GM23338 (cell line): Measurements from ENCODE around the gene SNX3. TPM values are rescaled to one million over a fixed set of nuclear protein-coding genes. Genes with fewer than 3 reads are reported as not detected.

ENCODE experiments used
- ATAC-seq: fragments of 200-7000 bp; cut with Tn5 transposase; 3 replicates; pipeline ENCODE4 v1.9.1; 2020
- DNase-seq: peaks from one replicate; pipeline ENCODE4 v3.0.0-alpha.2; 2015; ENCODE audit warnings: low spot score
- H2AFZ ChIP-seq: fragments of 200-600 bp; sonication (generic); 2 replicates; pipeline ENCODE4 v1.8.0; 2016; ENCODE audit warnings: antibody characterized with exemption, mild to moderate bottlenecking, moderate library complexity
- H3F3A ChIP-seq: fragments of 200-600 bp; sonication (generic); replicated peaks from 2 replicates; pipeline ENCODE4 v1.8.0; 2017; ENCODE audit warnings: antibody characterized with exemption, mixed run types, low read depth
- H3K27ac ChIP-seq: fragments of 200-600 bp; sonication (generic); 2 replicates; pipeline ENCODE4 v1.6.1; 2016; ENCODE audit warnings: low read depth
- H3K27me3 ChIP-seq: fragments of 200-600 bp; sonication (generic); 2 replicates; pipeline ENCODE4 v1.8.0; 2016; ENCODE audit warnings: mild to moderate bottlenecking, mixed run types, moderate library complexity; ENCODE audit not compliant: insufficient read depth
- H3K36me3 ChIP-seq: fragments of 200-600 bp; sonication (generic); 2 replicates; pipeline ENCODE4 v1.8.0; 2016; ENCODE audit warnings: mild to moderate bottlenecking; ENCODE audit not compliant: insufficient read depth
- H3K4me1 ChIP-seq: fragments of 200-600 bp; sonication (generic); 2 replicates; pipeline ENCODE4 v1.8.0; 2016; ENCODE audit warnings: mild to moderate bottlenecking, moderate library complexity; ENCODE audit not compliant: insufficient read depth
- H3K4me2 ChIP-seq: fragments of 200-600 bp; sonication (generic); 2 replicates; pipeline ENCODE4 v1.7.1; 2017; ENCODE audit warnings: mixed run types
- H3K4me3 ChIP-seq: fragments of 200-600 bp; sonication (generic); 2 replicates; pipeline ENCODE4 v1.6.1; 2016; ENCODE audit warnings: mixed run types
- H3K79me2 ChIP-seq: fragments of 200-600 bp; sonication (generic); replicated peaks from 2 replicates; pipeline ENCODE4 v1.8.0; 2017; ENCODE audit warnings: mild to moderate bottlenecking; ENCODE audit not compliant: insufficient read depth
- H3K9me2 ChIP-seq: fragments of 200-600 bp; sonication (generic); 2 replicates; pipeline ENCODE4 v1.8.0; 2017; ENCODE audit not compliant: insufficient read depth
- H4K20me1 ChIP-seq: fragments of 200-600 bp; sonication (generic); replicated peaks from 2 replicates; pipeline ENCODE4 v1.8.0; 2017; ENCODE audit warnings: mild to moderate bottlenecking; ENCODE audit not compliant: insufficient read depth
- H3K27ac Mint-ChIP-seq: 2 replicates; pipeline ENCODE4 v1.8.0; 2020; ENCODE audit warnings: inconsistent platforms, mild to moderate bottlenecking, moderate library complexity, mixed read lengths
- H3K27me3 Mint-ChIP-seq: 3 replicates; pipeline ENCODE4 v1.8.0; 2022; ENCODE audit warnings: low read depth, mild to moderate bottlenecking, moderate library complexity, mixed read lengths, inconsistent platforms; ENCODE audit not compliant: insufficient read depth, poor library complexity
- H3K36me3 Mint-ChIP-seq: 3 replicates; pipeline ENCODE4 v1.8.0; 2021; ENCODE audit warnings: low read depth, mild to moderate bottlenecking, inconsistent platforms, moderate library complexity, mixed read lengths
- H3K4me1 Mint-ChIP-seq: 3 replicates; pipeline ENCODE4 v1.8.0; 2020; ENCODE audit warnings: mild to moderate bottlenecking, inconsistent platforms, mixed read lengths
- H3K4me3 Mint-ChIP-seq: 3 replicates; pipeline ENCODE4 v1.8.0; 2021; ENCODE audit warnings: moderate library complexity, mild to moderate bottlenecking, inconsistent platforms, mixed read lengths
- H3K9me3 Mint-ChIP-seq: 3 replicates; pipeline ENCODE4 v1.8.0; 2020; ENCODE audit warnings: moderate library complexity, mild to moderate bottlenecking, inconsistent platforms, mixed read lengths
- CREB1 ChIP-seq: fragments of 250-450 bp; sonication (Bioruptor Pico); IDR thresholded peaks from 2 replicates; pipeline ENCODE4 v1.5.0; 2020; ENCODE audit warnings: low read depth, mild to moderate bottlenecking, moderate library complexity
- ETS1 ChIP-seq: IDR thresholded peaks from 2 replicates; pipeline ENCODE4 v1.6.1; 2016; ENCODE audit warnings: antibody characterized with exemption
- EZH2 ChIP-seq: fragments of 200-600 bp; sonication (generic); IDR thresholded peaks from one replicate; pipeline ENCODE4 v1.8.0; 2017; ENCODE audit warnings: antibody characterized with exemption, mild to moderate bottlenecking, low read depth; ENCODE audit not compliant: unreplicated experiment
- JUNB ChIP-seq: IDR thresholded peaks from one replicate; pipeline ENCODE4 v1.6.1; 2016; ENCODE audit warnings: antibody characterized with exemption; ENCODE audit not compliant: unreplicated experiment
- NANOG ChIP-seq: IDR thresholded peaks from 2 replicates; pipeline ENCODE4 v1.6.1; 2016; ENCODE audit warnings: antibody characterized with exemption, borderline replicate concordance
- POLR2AphosphoS5 ChIP-seq: IDR thresholded peaks from 2 replicates; pipeline ENCODE4 v1.6.1; 2016; ENCODE audit warnings: antibody characterized with exemption, low read depth
- STAT1 ChIP-seq: IDR thresholded peaks from one replicate; pipeline ENCODE4 v1.6.1; 2016; ENCODE audit warnings: antibody characterized with exemption; ENCODE audit not compliant: unreplicated experiment
- ZNF114 ChIP-seq: fragments of 250-450 bp; sonication (Bioruptor Pico); IDR thresholded peaks from 2 replicates; pipeline ENCODE4 v1.5.0; 2020; ENCODE audit warnings: mild to moderate bottlenecking, moderate library complexity
- ZNF331 ChIP-seq: fragments of 250-450 bp; sonication (Bioruptor Pico); IDR thresholded peaks from 2 replicates; pipeline ENCODE4 v1.5.0; 2020; ENCODE audit warnings: low read depth, mild to moderate bottlenecking, moderate library complexity
- ZNF462 ChIP-seq: fragments of 250-450 bp; sonication (Bioruptor Pico); IDR thresholded peaks from 2 replicates; pipeline ENCODE4 v1.5.0; 2020; ENCODE audit warnings: mild to moderate bottlenecking, moderate library complexity
- polyA plus RNA-seq: library from polyadenylated mRNA; unstranded; fragments of >200 nt; fragmentation: Nextera tagmentation; extraction: Ambion mirVana; gene quantifications from 2 replicates; pipeline ENCODE4 v1.2.1, GENCODE V29; 2016
- total RNA-seq: library from RNA; depleted of rRNA; stranded (reverse); fragments of >200 nt; shearing (Covaris generic); gene quantifications from 2 replicates; pipeline ENCODE4 v1.2.3, GENCODE V29; 2014

The SNX3 gene
- total and polyA plus RNA-seq, 2 experiments from 2014 or later = 87.2 to 123 TPM

GRCh38 chr6:108198761-108199498 lies 61.9 kb downstream of the SNX3 start:
- DNase-seq = no peak

GRCh38 chr6:108195209-108195608 lies 65.6 kb downstream of the SNX3 start:
- Mint-ChIP-seq H3K36me3 (peaks cover 2% of the 10 kb centered on the region; the same call in 1 of the 3 replicates), H3K27me3 (peaks cover 2% of the 10 kb centered on the region), H3K4me1 (no peaks in the 10 kb centered on the region; the same call in 2 of the 3 replicates), H3K9me3 (no peaks in the 10 kb centered on the region), H3K4me3 (no peak overlapping the region), H3K27ac (no peak overlapping the region)
- DNase-seq = no peak
- no peaks in the 10 kb centered on the region for H3F3A ChIP-seq
- no peak overlapping the region for H3K4me3 ChIP-seq
- no peaks in the 10 kb centered on the region for H4K20me1 ChIP-seq
- H3K9me2 ChIP-seq = no peaks in the 10 kb centered on the region
- no peaks in the 10 kb centered on the region for H3K4me1 ChIP-seq
- no peak overlapping the region for H3K4me2 ChIP-seq
- TF ChIP-seq NANOG = no peak
- no peak for TF ChIP-seq POLR2AphosphoS5
- TF ChIP-seq JUNB = no peak
- TF ChIP-seq CREB1 = no peak
- no peak for TF ChIP-seq ZNF331 (CRISPR knock-in tag)
- TF ChIP-seq ZNF462 (CRISPR knock-in tag) = no peak
- no peak for TF ChIP-seq ZNF114 (CRISPR knock-in tag)
- TF ChIP-seq STAT1 = no peak
- no peak for TF ChIP-seq EZH2
- no peak overlapping the region for H3K27ac ChIP-seq
- no peak for ATAC-seq
- peak overlapping the region; percentile 47; the same call in 1 of the 2 replicates for H2AFZ ChIP-seq
- H3K36me3 ChIP-seq = no peaks in the 10 kb centered on the region
- H3K79me2 ChIP-seq = no peaks in the 10 kb centered on the region
- no peaks in the 10 kb centered on the region for H3K27me3 ChIP-seq

More at GRCh38 chr6:108198761-108199498, 61.9 kb downstream of the SNX3 start:
- Histone ChIP-seq H3K4me3 (no peak overlapping the region), H3K27ac (no peak overlapping the region), H2AFZ (no peak overlapping the region; the same call in 1 of the 2 replicates), H3K4me1 (no peaks in the 10 kb centered on the region; the same call in 1 of the 2 replicates), H3K36me3 (no peaks in the 10 kb centered on the region), H3K27me3 (no peaks in the 10 kb centered on the region), H3K4me2 (no peak overlapping the region), H3F3A (no peaks in the 10 kb centered on the region), H4K20me1 (no peaks in the 10 kb centered on the region), H3K79me2 (no peaks in the 10 kb centered on the region), H3K9me2 (no peaks in the 10 kb centered on the region)
- TF ChIP-seq NANOG (no peak), ETS1 (no peak)
- Mint-ChIP-seq H3K27ac (no peak overlapping the region), H3K27me3 (peaks cover 2% of the 10 kb centered on the region), H3K4me1 (no peaks in the 10 kb centered on the region; the same call in 2 of the 3 replicates), H3K4me3 (no peak overlapping the region), H3K9me3 (no peaks in the 10 kb centered on the region), H3K36me3 (peaks cover 2% of the 10 kb centered on the region; the same call in 1 of the 3 replicates)
- ATAC-seq = peak; percentile 52
